ES-I3 (cell line): ENCODE results near the gene TAF1C.

Source experiments
- H3K36me3 ChIP-seq: 2 replicates; pipeline ENCODE4 v1.6.1; 2013; ENCODE audit warnings: mild to moderate bottlenecking, low read length, control low read depth, moderate library complexity; ENCODE audit not compliant: insufficient read depth
- H3K4me1 ChIP-seq: 2 replicates; pipeline ENCODE4 v1.6.1; 2013; ENCODE audit warnings: mild to moderate bottlenecking, control low read depth, low read length; ENCODE audit not compliant: insufficient read depth
- H3K9ac ChIP-seq: 2 replicates; pipeline ENCODE4 v1.6.1; 2013; ENCODE audit warnings: low read depth, mild to moderate bottlenecking, low read length, moderate library complexity
- H3K9me3 ChIP-seq: 2 replicates; pipeline ENCODE4 v1.6.1; 2013; ENCODE audit warnings: mild to moderate bottlenecking, low read length, moderate library complexity; ENCODE audit not compliant: control insufficient read depth, insufficient read depth

TAF1C gene

DNA sequence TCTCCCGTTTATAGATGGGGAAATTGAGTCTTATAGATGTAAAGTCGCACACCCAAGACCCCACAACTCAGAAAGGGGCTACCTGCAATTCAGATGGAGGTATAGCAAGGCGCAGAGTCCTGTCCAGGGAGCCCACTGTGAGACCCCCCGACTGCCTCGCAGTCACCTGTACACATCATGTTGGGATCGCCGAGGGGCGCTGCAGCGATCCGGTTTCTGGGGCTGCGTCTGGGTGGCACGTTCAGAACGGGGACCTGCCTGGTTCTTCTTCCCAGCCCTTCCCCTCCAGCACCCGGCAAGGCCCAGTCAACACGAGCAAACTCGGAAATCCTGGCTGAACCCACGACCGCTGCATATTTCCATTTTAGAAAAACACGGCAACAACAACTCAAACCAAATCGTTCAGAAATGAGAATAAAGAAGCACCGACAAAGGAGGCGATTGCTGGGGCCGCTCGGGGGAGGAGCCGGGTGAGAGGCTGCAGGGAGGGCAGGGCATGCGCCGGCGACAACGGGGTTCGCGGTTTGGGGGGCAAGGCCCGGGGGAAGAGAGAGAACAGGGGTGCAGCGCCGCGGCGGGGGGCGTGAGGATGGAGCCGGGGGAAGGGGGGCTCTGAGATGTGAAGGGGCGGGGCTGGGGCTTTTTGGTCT is 42.5 kb downstream of the TAF1C start:
- Histone ChIP-seq H3K36me3 (no peaks in the 10 kb centered on the region), H3K9ac (peak overlapping the region; percentile 94)

GRCh38 chr16:84143784-84144199 is 43.1 kb downstream of the TAF1C start:
- H3K36me3 ChIP-seq = no peaks in the 10 kb centered on the region
- peaks cover 15% of the 10 kb centered on the region for H3K4me1 ChIP-seq
- H3K9me3 ChIP-seq = no peaks in the 10 kb centered on the region
- peak overlapping the region; percentile 94 for H3K9ac ChIP-seq

More for the DNA sequence above, 42.5 kb downstream of the TAF1C start:
- peaks cover 10% of the 10 kb centered on the region for H3K4me1 ChIP-seq
- no peaks in the 10 kb centered on the region for H3K9me3 ChIP-seq

GRCh38 chr16:84143081-84143480 is 43.8 kb downstream of the TAF1C start:
- H3K4me1 ChIP-seq = peaks cover 18% of the 10 kb centered on the region
- H3K9me3 ChIP-seq = no peaks in the 10 kb centered on the region
- no peaks in the 10 kb centered on the region for H3K36me3 ChIP-seq
- H3K9ac ChIP-seq = no peak overlapping the region

GRCh38 chr16:84141143-84141670 is 45.6 kb downstream of the TAF1C start:
- Histone ChIP-seq H3K9me3 (no peaks in the 10 kb centered on the region), H3K4me1 (peaks cover 26% of the 10 kb centered on the region), H3K9ac (no peak overlapping the region), H3K36me3 (no peaks in the 10 kb centered on the region)

DNA sequence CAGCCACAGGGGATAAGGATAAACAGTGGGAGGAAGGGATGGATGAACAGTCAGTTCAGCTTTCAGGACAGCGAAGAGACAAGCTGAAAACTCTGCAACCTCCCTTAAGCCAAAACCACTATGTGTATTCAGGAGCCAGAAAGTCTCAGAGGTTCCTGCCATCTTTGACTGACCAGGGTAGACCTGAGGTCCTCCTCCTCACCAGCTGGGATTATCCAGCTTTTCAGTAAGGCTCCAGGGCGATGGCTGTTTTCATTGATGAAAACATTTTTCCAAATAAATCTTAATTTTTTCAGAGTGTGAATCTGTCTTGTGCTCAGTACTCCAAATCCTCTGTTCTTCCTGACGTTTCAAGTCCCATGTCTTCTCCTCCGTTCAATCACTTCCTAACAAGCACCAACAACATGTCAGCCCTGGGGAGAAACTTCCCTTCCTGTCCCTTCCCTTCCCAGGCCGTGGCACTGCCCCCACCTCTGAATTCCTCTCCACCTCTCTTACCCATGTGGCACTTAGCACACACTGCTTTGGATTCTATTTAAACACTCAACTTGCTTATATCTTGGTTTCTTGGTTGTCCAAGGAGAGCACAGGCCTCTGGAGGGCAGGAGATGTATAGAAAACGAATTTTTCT is 47.1 kb downstream of the TAF1C start:
- Histone ChIP-seq H3K36me3 (no peaks in the 10 kb centered on the region), H3K9ac (no peak overlapping the region), H3K4me1 (peaks cover 29% of the 10 kb centered on the region), H3K9me3 (no peaks in the 10 kb centered on the region)

- Histone ChIP-seq H3K4me1 (peaks cover 29% of the 10 kb centered on the region), H3K9me3 (no peaks in the 10 kb centered on the region), H3K9ac (no peak overlapping the region; the same call in 1 of the 2 replicates), H3K36me3 (no peaks in the 10 kb centered on the region)
Measured at GRCh38 chr16:84138824-84139627, 47.8 kb downstream of the TAF1C start.

GRCh38 chr16:84138500-84138823 is 48.4 kb downstream of the TAF1C start:
- peaks cover 29% of the 10 kb centered on the region for H3K4me1 ChIP-seq
- H3K9ac ChIP-seq = no peak overlapping the region
- H3K9me3 ChIP-seq = no peaks in the 10 kb centered on the region
- H3K36me3 ChIP-seq = no peaks in the 10 kb centered on the region

GRCh38 chr16:84137769-84138357 is 49.0 kb downstream of the TAF1C start:
- Histone ChIP-seq H3K9ac (no peak overlapping the region), H3K9me3 (no peaks in the 10 kb centered on the region), H3K36me3 (no peaks in the 10 kb centered on the region), H3K4me1 (peaks cover 29% of the 10 kb centered on the region)

- no peaks in the 10 kb centered on the region for H3K9me3 ChIP-seq
- no peaks in the 10 kb centered on the region for H3K36me3 ChIP-seq
- H3K4me1 ChIP-seq = peaks cover 29% of the 10 kb centered on the region
- H3K9ac ChIP-seq = no peak overlapping the region
Measured at GRCh38 chr16:84137287-84137686, 49.6 kb downstream of the TAF1C start.

DNA sequence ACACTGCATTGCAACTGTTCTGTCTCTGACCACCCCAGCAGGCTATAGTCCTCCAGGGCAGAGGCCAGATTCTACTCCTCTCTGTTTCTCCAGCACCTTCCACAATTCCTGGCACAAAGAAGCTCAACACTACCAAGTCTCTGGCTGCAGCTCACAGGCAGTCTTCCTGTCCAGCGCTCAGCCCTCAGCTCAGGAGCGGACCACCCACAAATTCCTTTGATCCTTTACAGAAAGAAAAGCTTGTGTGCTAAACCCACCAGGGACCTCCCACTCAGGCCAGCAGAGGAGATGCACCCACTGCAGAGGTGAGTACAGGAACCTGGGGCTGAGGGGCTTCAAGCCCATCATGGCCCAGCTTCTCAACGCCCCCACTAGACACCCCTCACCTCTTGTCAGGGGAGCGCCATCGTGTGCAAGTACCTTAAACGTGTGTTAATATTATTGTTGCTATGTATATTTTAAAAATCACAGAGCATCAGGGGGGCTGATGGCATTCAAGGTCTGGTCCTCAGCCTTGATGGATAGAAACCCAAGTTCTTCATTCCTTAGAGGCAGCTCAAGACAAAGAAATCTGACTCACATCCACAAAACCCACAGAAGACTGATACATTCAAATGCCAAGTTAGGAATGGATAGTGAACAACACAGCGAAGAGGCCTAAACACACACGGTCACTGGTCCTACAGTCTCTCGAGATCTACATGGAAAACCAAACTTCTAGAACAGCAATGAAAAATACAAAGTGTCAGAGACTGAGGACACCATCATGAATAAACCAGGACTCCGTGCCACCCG is 50.3 kb downstream of the TAF1C start:
- H3K9ac ChIP-seq = no peak overlapping the region
- peaks cover 27% of the 10 kb centered on the region for H3K4me1 ChIP-seq
- H3K36me3 ChIP-seq = no peaks in the 10 kb centered on the region
- no peaks in the 10 kb centered on the region for H3K9me3 ChIP-seq

GRCh38 chr16:84132527-84133285 is 54.2 kb downstream of the TAF1C start:
- no peak overlapping the region for H3K9ac ChIP-seq
- no peaks in the 10 kb centered on the region for H3K9me3 ChIP-seq
- peaks cover 11% of the 10 kb centered on the region; the same call in 1 of the 2 replicates for H3K4me1 ChIP-seq
- peaks cover 7% of the 10 kb centered on the region; the same call in 1 of the 2 replicates for H3K36me3 ChIP-seq

GRCh38 chr16:84131117-84131516 is 55.7 kb downstream of the TAF1C start:
- no peak overlapping the region for H3K9ac ChIP-seq
- no peaks in the 10 kb centered on the region for H3K9me3 ChIP-seq
- peaks cover 7% of the 10 kb centered on the region; the same call in 1 of the 2 replicates for H3K36me3 ChIP-seq
- peaks cover 3% of the 10 kb centered on the region; the same call in 1 of the 2 replicates for H3K4me1 ChIP-seq
